Stimulated activated CD4-positive, alpha-beta T cell treated with anti-CD3 and anti-CD28 coated beads, Interleukin-15, amount 100 ng/mL, for 48 hours (primary cell): ENCODE measurements around the gene PTMA.
"Not testable (repeated sequence)": the region's sequence is repeated elsewhere in the genome, so short reads cannot be mapped to it uniquely, and the experiment has no call there.

ENCODE experiments used
- DNase-seq, 2 donors: peaks; one replicate each; pipeline ENCODE4 v3.0.0-alpha.2; 2020; ENCODE audit warnings: low read depth in 2 of 2

Gene PTMA

GRCh38 chr2:231693956-231694355 is 14.4 kb upstream of the PTMA start:
- DNase-seq = no peak

GRCh38 chr2:231696004-231696367 is 12.3 kb upstream of the PTMA start:
- DNase-seq = no peak

GRCh38 chr2:231699006-231699405 is 9.3 kb upstream of the PTMA start:
- no peak for DNase-seq

DNA sequence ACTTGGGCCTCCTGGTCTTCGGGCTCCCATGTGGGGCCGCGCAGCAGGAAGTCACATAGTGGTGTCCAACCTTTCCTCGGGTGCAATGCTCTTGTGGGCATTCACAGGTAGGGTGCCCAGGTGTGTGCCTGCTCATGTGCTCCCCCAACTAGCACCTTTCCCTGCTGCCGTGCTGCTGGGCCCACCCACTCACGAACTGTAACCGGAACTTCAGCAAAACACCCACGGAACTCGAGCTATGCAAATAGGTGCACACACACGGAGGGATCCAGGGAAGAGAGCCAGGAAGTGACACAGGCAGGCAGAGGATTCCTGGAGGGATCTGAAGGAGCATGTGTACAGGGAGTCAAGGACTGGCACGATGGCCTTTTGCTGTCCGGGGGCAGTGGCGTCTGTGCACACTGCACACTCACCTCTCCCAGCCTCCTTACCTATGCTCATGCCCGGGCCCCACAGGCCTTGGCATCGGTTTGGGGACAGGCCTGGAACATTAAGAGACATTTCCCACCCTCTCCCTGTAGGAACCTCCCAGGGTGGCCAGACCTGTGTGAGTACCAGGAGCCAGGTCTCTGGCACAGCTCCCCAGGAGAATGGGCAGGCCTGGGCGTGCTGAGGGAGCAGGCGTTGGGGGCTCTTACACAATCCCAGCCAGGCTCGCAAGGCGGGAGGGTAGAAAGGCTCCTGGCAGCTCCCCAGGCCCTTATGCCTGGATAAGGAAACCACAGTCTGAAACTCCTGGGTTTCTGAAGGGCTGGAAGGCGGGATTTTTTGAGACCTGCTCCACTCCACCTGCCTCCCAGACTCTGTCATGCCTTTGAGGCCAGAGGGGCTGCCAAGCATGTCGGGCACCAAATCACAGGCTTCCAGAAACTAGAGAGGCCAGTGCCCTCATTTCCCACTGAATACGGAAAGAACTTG is 6.6 kb upstream of the PTMA start:
- no peak for DNase-seq

GRCh38 chr2:231704017-231704416 is 4.3 kb upstream of the PTMA start:
- DNase-seq = no peak

GRCh38 chr2:231706731-231707624 is 1.3 kb upstream of the PTMA start:
- peak; percentile 95 to 96 for DNase-seq

- DNase-seq = peak in 1 of 2 donors; percentile 38
These were observed 749 bp upstream of the PTMA start for GRCh38 chr2:231707625-231707926.

DNA sequence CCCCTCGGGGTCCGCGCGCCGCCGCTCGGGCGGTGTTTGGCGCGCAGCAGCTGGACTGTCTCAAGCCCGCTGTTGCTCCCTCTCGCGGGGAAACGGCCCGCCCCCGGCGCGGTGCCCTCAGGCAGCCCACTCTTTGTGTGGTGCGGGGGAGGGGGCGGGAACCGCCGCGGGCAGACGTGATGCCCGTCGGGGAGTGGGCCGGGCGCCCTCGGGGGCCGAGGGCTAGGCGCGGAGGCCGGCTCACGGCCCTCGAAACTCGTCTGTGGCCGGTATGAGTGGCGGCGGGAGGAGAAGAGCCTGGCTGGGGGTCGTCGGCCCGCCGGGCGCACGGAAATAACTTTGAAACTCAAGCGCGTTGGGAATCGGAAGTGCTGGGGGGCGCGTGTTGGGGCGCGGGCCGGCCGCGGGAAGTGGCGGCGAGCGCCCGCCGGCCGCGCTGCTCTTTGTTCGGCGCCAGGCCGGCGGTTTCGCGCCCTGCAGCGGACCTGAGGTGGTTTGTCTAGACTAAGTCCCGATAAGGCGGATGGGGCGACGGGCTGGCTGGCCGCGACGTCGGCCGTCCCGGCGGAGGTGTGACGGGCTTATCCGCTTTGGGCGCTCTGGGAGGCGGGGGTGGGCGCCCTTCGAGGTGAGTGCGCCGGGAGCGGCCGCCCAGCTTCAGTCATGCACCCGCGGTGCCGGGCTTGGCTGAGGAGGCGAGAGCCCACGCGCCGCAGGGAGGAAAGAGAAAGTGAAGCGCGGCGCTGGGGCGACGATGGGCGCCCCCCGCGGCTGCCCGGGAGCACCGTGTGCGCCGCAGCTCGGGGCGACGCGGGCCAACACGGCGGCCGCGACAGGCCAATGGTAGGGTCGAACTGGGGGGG is 679 bp downstream of the PTMA start:
- DNase-seq = peak in 1 of 2 donors; percentile 39

DNA sequence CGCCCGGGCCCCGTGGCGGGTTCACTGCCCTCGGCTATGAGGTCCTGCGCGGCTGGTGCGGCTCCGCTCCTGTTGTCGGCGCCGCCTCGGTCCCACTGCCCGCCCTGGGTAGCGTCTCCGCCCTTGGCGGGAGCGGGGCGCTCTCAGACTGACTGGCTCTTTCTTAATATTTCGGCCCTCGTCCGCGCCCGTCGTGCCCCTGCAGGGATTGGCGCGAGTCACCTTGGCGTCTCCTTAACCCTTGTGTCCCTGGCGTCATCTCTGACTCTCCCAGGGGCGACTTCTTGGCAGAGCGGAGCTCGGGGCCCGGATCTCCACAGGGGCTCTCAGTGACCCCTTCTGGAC is 1.3 kb downstream of the PTMA start:
- DNase-seq = peak in 1 of 2 donors; percentile 14

DNA sequence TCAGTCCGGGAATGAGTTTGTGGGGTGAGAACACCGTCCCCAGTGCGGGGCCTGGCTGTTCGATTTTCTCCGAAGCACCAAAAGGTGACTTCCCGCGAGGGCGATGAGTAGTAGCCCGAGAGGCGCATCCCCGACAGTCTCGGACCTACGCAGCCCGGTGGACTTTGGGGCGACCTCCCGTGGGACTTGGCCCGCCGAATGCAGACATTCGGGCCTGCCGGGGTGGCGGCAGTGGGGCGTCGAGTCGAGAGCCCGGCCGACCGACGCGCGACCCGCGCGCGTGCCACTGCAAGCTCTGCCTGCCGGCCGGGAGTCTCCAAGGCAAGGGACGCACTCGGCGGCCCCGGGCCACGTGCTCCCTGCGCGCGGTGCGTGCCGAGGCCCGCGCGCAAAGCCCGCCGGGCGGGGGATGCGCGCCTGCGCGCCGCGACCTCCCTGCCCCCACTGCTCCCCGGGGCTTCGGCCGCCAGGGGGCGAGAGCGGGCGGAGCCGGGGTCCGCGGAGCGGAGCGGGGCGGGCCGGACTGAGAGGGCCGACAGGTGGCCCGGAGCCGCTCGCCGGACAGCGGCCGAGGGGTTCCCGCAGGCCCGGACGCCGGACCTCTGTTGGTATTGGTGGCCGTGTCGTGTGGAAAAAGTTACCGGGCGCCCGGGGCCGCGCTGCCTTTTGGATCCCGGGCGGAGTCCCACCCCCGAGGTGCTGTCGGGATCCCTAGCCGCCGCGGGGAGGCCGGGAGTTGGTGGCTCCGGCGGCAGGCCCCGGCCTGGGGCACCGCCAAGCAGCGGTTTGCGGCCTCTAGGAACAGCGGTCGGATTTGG is 1.9 kb downstream of the PTMA start:
- peak; percentile 71 to 77 for DNase-seq

DNA sequence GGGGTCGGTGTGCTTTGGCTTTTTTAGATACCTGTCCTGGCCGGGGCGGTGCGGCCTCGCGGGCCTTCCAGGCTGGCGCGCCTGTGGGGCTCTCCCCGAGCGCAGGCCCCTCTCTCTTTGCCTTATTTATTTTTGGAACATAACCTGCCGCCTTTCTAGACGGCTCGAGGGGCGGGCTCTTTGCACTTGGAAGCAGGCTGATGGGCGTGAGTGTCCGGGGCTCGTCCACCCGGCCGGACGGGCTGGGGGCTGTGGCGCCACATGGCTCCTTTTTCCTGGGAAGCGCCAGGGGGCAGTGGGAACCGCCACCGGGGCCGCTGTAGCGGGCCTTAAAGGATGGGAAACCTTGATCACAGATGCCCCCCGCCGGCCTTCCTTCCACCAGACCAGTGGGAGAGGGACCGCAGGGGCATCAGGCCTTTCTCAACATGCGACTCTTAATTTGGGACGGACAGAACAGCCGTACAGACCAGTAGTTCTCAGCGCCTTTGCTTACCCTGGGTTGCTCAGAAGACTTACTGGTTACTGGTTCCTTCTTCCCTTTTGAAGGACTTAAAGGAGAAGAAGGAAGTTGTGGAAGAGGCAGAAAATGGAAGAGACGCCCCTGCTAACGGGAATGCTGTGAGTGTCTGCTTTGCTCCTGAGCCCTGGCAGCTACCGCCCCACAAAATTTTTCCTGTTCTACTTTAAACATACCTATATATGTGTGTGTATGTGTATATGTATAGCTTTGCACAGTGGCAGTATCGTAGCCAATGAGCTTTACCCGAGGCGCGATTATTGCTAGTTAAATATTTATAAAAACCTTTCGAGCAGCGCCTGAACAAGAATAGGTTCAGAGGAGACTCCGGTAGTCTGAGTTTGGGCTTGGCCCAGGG is 2.7 kb downstream of the PTMA start:
- no peak for DNase-seq

DNA sequence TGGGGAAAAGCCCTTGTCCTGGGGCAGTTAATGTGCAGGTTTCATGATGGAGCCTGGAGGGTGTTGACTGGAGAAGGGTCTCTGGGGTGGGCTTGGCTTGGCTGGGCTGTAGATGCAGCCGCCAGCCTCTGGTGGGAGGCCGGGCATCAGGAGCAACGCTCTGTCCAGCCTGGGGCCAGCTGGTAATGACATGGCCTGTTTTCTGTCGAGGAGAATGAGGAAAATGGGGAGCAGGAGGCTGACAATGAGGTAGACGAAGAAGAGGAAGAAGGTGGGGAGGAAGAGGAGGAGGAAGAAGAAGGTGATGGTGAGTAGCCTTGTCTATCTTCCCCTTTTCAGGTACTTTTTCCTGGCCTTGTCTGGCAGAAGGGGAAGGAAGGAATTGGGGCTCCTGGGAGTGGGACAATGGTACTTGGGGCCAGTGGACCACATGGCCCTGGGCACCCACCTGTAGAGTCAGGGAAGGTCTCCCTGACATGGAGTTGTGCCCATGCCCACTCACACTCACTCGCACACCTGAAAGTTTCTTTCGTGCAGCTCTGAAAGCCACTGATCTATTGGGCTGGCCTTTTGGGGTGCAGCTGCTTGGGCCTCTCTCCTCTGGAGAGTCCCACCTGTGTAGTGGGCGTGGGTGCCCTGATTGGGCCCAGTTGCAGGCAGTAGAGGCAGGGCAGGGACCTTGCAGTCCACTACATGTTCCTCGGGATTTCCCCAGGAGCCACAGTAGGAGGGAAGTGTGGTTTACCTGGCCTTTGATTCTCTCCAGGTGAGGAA is 3.5 kb downstream of the PTMA start:
- DNase-seq = peak in 1 of 2 donors; percentile 6

DNA sequence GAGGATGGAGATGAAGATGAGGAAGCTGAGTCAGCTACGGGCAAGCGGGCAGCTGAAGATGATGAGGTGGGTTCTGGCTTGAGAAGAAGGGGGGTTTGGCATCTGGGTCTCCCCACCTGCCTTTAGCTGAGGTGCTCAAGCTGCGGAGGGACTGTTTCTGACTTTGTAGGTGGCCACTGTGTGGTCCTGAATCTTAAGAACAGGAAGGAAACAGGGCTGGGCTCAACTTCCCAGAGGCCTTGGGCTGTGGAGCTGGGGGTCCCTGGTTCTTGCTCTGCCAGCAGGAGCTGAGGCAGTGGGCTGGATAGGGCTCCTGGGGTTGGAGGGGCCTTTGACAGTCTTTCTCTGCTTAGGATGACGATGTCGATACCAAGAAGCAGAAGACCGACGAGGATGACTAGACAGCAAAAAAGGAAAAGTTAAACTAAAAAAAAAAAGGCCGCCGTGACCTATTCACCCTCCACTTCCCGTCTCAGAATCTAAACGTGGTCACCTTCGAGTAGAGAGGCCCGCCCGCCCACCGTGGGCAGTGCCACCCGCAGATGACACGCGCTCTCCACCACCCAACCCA is 4.2 kb downstream of the PTMA start:
- DNase-seq = peak in 1 of 2 donors; percentile 42

GRCh38 chr2:231713406-231713729 is 5.0 kb downstream of the PTMA start:
- DNase-seq = not testable (repeated sequence)

DNA sequence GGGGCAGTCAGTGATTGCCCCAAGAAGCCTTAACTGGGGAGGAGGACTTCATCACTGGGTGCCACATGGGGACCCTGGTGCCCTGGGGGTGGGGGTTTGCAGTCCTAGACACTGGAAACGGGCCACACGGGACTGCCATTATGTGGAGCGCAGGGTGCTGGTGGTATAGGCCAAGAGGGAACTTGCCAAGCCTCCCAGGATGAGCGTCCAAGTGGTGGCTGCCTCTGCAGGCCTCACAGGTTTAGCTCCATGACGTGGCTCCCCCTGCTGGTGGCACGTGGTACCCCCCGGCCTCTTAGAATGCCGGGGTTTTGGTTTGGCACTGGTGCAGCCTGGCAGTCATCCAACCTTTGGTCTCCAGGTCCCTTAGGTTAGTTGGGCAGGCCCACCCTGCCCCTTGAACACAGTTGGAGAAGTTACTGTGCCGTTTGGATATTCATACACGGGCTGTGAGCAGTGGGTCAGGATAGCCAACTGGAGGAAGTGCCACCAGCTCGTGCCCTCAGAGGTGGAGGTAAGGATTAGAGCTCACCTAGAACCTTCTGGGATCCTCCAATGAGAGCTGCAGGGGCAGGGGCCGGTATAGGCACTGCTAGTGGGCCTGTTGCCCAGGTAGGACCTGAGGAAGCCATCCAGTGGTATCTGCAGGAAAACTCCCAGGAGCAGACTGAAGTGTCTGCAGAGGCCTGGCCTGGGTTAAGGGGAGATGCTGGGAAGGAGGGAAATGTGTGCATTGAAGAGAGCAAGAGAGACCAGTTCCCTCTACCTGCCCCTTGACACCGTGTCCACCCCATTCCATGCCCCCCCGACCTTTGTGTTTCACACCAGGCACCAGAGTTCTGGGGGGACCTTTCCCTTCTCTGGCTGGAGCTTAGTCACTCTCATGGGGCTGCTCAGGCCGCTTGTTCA is 5.7 kb downstream of the PTMA start:
- DNase-seq = peak; percentile 83 to 89

DNA sequence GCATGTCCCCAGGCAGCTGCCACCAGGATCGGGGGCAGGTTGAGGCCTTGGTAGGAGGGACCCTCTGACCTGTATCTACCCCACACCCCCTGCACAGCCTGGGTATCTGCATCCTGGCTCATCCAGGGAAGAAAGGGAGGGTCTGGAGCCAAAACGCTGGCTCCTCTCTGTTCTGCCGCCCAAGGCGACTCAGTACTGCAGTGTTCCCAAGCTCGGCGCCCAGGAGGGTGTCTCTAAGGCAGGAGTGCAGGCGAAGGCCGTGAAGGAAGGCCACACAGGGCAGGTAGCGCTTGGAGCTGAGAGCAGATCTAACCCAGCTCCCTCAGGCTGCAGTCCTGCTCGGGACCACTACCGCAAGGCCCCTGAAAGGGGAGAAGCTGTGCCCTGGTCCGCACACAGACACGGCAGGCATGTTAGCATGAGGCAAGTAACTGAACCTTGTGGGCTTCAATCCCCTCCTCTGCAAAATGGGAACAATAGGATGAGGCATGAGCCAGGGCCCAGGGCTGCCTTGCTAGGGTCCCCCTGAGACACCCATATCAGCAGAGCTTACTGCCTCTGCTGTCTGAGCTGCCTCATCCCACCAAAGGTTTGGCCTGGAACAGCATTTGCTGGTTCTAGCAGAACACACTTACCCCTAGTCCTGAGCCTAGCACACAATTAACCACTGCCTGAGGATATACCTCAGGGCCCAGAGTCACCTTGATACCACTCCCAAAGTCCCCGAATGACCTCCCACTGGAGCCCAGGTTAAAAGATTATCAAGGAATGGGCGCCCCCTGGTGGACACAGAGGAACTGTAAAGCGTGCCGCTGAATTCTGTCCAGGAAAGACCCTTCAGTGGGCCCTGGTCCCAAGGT is 6.5 kb downstream of the PTMA start:
- peak; percentile 65 to 77 for DNase-seq

DNA sequence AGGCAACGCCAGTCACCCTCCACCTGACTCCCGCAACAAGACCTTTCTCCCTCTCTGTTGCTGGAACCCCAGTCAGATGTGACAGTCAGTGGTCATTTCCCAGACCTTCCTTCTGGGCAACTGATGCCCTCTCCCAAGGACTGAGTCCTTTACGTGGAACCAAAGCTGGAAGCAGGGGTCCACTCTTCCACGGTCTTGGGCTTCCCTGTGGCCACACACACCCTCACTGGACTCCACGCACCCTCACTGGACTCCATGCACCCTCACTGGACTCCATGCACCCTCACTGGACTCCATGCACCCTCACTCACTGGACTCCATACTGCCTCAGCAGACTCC is 7.1 kb downstream of the PTMA start:
- no peak for DNase-seq
